Lung microvascular endothelial cell (primary cell): ENCODE results near the gene DIP2A. TPM values are rescaled to one million over a fixed set of nuclear protein-coding genes. Genes with fewer than 3 reads are reported as not detected.
"Not testable (repeated sequence)": the region's sequence is repeated elsewhere in the genome, so short reads cannot be mapped to it uniquely, and the experiment has no call there.

Experiments used
- DNase-seq, 2 donors: peaks; one replicate each; pipeline versions ENCODE4 v3.0.0 to v3.0.0-alpha.2; 2010; ENCODE audit warnings: low read depth in 2 of 2
- total RNA-seq: library from RNA; depleted of rRNA; stranded (reverse); fragments of >200 nt; gene quantifications from 2 replicates; pipeline ENCODE4 v1.2.1, GENCODE V29; 2014

The DIP2A gene
- total RNA-seq, 1 donor from 2014 or later, result 29.8 TPM

DNA sequence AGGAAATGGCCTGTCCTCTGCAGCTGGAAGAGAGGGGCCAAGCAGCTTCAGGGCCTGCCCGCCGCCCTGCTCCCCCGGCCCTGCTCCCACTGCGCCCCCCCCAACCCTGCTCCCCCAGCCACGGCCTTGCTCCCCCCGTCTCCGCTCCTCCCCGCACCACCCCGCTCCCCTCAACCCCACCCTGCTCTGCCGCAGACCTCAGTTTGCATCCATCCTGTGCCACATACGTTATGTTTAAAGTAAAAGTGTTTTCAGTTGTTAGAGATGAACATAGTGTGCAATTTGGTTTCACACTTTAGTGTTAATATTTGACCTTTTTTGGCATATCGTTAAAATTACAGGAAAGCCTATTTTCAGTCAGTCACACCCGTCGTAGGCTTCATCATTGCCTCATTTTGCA, 34.1 kb upstream of the DIP2A start:
- DNase-seq, result no peak

DNA sequence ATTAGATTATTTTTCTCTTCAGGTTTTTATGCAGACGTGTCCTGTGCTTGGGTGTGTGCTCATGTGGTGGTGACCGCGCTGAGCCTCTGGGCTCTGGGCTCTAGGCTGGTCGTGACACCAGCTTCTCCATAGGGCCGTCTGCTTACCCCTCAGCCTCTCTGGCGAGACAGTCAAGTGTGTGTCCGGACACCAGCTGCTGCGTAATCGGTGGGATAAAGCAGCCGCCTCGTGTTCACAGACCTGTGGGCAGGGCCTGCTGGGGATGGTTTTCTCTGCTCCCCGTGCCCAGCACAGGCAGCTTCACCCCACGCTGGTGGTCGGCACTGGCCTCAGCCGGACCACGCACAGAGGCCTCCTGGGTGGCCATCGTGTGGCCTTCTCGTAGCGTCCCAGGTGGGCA, 33.6 kb upstream of the DIP2A start:
- DNase-seq, result no peak

DNA sequence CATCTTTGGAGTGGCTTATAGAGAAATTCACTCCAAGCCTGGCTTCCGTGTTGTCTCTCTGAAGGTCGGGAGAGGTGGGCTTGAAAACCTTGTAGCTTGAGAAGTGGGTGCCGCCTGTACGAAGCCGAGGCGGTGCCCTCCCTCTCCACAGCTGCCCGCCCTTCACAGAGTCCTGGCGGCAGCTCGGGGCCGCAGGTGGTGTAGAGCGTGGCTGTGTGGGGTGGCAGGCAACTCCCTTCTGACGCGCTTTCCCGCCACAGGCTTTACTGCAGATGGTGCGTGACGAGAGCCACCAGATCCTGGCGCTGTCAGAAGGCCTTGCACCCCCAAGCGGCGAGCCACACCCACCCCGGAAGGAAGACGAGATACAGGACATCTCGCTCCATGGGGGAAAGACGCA, 33.1 kb upstream of the DIP2A start:
- no peak for DNase-seq

DNA sequence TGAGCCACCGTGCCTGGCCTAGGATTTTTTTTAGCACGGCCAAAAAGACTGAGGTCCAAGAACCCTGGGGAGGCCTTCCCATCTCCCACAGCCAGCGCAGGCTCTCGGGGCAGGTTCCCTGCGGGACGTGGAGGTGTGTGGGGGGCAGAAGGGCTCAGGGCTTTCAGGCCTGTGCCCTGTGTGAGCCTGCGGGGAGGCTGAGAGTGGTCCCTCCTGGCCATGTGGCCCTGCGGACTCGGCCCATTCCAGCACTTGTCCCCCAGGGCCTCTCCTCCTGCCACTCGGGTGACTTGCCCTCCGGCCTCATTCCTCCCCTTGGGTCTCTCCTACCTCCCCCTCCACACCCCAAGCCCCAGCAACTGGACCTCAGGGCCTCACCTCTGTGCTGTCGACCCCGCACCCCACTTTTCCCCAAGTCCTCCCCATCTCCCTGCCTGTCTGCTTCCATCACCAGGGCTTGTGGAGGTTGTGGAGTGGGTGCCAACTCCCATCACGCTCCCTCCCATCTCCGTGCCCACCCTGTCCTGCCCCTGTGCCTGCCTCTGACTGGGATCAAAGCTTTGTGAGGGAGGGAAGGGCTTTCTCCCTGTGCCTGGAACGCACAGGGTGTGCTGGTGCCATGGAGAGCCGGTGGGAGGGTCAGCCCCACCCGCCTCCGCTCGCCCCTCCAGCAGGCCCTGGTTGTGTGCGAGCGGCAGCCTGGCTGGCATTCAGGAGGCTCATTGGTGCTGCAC, 32.2 kb upstream of the DIP2A start:
- no peak for DNase-seq

DNA sequence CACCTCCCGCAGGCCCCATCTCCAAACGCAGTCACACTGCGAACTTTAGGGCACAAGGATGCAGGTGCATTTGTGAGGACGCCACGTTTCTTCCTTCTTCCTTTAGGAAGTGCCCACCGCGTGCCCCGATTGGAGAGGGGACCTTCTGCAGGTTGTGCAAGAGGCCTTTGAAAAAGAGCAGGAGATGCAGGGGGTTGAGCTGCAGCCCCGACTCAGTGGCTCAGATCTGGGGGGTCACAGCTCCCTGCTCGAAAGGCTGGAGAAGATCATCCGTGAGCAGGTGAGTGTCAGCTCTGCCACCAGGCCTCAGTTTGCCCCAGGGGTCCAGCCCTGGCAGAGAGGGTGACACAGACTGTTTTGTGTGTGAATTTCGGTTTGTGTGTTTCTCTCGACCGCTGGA, 31.2 kb upstream of the DIP2A start:
- DNase-seq, result no peak

DNA sequence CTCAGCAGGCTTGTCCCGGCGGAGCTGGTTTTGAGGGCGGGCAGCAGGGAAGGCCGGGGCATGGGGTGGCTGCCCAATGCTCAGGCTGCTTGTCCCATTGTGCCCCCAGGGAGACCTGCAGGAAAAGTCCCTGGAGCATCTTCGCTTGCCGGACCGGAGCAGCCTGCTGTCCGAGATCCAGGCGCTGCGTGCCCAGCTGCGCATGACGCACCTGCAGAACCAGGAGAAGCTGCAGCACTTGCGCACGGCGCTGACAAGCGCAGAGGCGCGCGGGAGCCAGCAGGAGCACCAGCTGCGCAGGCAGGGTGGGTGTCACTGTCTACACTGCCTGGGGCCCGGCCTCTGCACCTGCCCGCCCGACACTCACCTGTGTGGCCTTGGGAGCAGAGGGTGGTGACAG, 30.4 kb upstream of the DIP2A start:
- DNase-seq, result no peak

DNA sequence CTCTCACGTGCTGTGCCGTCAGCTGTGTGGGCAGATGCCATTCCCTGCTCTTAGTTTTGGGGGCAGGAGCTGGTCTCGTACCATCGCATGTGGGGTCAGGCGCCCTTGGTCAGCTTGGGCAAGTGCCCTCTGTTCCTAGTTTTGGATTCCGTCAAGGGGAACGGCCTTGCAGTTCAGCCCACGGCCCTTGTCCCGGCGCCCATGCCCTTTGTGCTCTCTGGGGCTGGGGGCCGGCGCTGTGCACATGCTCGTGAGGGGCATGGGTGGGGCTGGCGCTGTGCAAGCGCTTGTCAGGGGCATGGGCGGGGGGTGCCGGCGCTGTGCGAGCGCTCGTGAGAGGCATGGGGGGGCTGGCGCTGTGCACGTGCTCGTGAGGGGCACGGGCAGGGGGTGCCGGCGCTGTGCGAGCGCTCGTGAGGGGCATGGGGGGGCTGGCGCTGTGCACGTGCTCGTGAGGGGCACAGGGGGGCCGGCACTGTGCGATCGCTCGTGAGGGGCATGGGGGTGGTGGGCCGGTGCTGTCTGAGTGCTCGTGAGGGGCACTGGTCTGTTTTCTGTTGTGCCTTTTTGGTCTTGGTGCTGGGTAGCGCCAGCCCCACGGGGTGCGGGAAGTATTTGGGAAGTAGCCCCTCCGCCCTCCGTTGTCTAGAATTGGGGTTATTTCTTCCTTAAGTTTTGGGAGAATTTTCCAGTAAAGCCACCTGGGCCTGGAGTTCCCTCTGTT, 29.5 kb upstream of the DIP2A start:
- DNase-seq, result no peak

DNA sequence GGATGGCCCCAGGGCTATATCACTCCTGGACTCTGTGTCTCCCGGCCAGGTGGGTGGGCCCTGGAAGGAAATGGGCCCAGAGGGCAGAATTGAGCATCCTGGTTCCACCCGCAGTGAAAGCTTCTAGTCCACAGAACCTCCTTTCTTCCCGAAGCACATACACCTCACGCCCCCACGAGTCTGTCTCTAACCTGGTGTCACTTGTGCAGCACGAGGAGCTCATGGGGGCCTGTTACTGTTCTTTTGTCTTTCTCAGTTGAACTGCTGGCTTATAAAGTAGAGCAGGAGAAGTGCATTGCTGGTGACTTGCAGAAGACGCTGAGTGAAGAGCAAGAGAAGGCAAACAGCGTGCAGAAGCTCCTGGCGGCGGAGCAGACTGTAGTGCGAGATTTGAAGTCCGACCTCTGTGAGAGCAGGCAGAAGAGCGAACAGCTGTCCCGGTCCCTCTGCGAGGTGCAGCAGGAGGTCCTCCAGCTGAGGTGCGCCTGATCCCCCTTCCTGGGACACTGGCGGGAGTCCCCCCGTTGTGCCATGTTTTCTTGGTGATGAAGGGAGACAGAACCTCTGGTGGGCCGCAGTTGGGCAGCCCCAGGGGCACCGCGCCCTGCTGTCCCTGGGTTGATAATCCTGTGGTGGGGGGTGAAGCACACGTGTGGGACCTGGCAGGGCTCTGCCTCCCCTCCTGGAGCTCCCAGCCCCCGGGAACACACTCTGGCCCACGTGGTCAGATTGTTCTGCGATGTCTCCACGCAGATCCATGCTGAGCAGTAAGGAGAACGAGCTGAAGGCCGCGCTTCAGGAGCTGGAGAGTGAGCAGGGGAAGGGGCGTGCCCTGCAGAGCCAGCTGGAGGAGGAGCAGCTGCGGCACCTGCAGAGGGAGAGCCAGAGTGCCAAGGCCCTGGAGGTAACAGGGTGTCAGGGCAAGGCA, 28.7 kb upstream of the DIP2A start:
- DNase-seq, result no peak

DNA sequence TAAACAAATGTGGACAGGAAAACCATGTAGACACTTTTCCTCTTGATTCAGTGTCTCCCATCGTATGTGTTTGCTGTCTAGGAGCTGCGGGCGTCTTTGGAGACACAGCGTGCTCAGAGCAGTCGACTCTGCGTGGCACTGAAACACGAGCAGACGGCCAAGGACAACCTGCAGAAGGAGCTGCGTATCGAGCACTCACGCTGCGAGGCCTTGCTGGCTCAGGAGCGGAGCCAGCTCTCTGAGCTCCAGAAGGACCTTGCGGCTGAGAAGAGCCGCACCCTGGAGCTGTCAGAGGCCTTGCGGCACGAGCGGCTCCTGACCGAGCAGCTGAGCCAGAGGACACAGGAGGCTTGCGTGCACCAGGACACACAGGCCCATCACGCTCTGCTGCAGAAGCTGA, 27.2 kb upstream of the DIP2A start:
- no peak for DNase-seq

DNA sequence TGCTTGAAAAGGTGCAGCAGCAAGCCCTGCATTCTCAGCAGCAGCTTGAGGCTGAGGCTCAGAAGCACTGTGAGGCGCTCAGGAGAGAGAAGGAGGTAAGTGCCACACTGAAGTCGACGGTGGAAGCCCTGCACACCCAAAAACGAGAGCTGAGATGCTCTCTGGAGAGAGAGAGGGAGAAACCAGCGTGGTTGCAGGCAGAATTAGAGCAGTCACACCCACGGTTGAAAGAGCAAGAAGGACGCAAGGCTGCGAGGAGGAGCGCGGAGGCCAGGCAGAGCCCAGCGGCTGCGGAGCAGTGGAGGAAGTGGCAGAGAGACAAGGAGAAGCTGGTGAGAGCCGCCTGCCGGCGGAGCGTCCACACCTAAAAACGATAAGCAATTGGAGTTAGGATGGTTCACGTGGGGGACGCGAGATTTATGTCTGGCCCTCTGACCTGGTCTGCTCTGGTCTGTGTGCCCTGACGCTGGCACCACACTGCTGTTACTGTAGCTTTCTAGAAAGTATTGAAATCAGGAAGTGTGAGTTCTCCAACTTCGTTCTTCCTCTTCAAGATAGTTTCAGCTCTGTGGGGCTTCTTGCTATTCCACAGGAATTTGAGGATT, 26.7 kb upstream of the DIP2A start:
- DNase-seq, result no peak

DNA sequence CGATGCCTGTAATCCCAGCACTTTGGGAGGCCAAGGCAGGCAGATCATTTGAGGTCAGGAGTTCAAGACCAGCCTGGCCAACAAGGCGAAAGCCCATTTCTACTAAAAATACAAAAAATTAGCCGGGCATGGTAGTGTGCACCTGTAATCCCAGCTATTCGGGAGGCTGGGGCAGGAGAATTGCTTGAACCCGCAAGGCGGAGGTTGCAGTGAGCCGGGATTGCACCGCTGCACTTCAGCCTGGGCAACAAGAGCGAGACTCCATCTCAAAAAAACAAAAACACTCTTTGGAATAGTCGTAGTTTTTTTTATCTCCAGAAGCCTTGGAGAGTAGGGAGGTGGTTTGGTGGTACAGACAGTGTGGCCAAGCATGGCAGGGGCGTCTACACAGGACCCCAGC, 25.6 kb upstream of the DIP2A start:
- not testable (repeated sequence) for DNase-seq

DNA sequence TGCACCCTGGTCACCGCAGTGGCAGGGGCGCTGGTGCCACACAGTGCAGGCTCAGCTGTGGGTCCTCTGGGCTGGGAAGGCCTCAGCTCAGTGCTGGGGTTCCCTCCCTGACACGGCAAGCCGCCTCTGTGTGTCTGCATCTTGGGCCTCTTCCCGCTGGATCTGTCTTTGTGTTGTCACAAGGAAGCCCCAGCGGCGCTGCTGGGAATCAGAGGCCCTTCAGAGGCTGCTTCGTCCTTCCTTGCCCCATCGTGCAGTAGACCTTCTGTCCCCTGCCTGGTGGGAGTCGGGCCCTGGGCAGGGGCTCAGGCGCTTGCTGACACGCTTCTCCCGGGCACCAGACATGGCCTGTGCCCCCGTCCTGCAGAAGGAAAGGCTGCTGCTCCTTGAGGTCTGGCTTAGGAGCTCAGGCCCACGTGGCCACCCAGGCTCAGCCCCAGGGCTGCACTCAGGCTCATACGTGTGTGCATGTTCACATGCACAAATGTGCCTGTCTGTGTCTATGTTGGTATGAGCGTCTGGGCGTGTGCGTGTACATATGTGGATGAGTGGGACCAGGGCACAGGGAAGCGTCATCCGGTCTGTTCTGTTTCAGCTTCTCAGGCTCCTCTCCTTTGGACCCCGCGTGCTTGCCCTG, 24.3 kb upstream of the DIP2A start:
- DNase-seq, result no peak

DNA sequence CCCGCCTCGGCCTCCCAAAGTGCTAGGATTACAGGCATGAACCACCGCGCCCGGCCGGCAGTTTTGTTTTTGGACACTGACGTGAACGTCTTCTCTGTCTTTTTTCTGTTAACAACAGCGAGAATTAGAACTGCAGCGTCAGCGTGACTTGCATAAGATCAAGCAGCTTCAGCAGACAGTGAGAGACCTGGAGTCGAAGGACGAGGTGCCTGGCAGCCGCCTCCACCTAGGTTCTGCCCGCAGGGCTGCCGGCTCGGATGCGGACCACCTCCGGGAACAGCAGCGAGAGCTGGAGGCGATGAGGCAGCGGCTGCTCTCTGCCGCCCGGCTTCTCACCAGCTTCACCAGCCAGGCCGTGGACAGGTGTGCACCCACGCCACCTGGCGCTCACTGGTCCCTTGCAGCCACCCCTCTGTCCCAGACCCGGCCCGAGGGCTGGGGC, 22.9 kb upstream of the DIP2A start:
- no peak for DNase-seq

DNA sequence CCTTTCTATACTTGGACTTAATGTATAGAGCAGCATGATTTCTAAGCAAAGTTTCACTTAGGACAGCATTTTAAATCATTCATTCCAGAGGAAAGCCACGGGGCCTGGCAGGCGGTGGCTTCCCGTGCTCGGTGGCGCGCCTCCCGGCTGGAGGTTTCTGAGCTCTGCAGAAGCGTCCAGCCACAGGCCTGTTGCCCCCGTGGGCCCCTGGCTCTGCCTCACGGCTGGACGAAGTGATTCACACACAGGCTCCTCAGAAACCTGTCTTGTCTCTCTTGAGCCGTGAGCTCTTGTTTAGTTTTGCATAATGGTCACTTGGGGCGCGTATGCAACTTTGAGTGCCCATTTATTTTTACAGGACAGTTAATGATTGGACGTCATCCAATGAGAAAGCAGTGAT, 22.1 kb upstream of the DIP2A start:
- DNase-seq, result no peak

DNA sequence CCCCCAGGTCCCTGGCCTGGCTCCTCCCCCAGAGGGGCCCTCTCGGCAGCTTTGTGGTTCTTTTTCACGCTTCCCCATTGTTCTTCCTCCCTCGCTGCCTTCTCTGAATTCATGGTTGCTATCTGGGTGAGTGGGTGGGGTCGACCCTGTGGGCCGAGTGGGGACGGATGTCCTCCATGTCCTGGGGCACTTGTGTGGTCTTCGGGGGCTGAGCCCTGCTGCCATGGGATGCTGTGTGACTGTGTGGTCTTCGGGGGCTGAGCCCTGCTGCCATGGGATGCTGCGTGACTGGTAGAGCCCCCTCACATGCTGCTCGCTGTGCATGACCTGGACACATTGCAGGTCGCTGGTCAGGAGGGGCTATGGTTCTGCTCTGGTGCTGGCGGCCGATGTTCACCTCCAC, 21.6 kb upstream of the DIP2A start:
- no peak for DNase-seq

DNA sequence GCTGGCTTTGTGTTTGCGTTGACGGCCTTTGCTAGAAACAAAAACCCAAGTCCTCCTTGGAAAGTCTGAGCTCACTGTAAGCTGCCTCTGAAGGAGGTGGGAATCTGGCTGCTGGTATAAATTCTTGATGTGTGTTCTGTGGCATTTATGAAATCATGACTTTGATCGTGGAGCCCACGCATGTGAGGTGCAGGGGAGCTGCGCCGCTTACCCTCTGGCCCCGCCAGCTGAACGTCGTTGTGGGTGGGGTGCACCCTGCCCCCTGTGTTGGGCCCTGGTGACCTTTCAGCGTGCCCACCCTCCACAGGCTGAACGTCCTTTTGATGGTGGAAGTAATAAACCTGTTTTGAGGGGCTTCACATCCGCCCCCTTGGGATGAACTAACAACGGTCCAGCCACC, 21.2 kb upstream of the DIP2A start:
- DNase-seq, result no peak

DNA sequence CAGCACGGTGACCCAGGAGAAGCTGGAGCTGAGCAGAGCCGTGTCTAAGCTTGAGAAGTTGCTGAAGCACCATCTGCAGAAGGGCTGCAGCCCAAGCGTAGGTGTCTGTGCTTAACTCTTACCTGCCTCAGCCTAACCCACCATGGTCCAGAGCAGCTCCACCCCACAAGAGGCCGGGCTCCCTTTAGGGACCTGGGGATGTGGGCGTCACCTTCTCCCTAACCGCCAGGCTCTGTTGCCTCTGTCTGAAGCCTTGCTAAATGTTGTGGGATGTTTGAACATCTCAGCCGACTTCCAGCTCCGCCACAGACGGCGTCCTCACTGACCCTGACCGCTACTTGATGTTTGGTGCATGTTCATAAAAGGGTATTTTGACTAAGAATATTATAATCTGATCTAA, 20.4 kb upstream of the DIP2A start:
- DNase-seq, result no peak

DNA sequence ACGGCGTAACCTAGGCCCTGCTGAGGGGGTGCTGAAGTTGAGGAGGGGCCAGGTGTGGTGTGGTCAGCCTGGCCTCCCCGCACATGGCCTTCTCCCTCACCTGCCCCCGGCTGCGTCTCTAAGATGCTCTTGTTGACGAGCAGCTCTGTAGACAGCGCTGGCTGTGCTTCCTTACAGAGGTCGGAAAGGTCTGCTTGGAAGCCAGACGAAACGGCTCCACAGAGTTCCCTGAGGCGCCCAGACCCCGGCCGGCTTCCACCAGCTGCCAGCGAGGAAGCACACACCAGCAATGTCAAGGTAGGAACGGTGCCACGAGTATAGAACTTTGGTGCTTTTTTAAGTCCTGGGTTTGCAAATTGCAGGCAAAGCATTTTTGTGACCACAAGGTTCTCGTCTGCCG, 18.8 kb upstream of the DIP2A start:
- DNase-seq, result no peak

DNA sequence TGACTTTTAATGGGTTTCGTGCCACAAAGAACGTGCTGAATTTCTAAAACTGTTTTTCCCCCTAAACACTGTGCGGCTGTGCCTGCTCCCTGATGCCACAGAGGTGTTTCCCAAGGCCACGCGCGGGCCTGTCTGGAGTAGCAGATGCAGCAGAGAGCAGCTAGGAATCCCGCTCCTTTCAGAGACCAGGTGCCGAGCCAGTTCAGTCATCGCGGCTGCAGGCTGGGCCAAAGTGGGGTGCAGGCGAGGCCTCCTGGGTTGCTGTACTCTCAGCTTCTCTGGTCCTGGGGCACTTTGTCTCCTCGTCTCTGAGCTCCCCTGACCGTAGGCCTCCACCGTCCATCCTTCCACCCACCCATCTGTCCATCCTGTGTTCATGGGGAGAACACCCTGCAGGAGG, 17.4 kb upstream of the DIP2A start:
- no peak for DNase-seq

DNA sequence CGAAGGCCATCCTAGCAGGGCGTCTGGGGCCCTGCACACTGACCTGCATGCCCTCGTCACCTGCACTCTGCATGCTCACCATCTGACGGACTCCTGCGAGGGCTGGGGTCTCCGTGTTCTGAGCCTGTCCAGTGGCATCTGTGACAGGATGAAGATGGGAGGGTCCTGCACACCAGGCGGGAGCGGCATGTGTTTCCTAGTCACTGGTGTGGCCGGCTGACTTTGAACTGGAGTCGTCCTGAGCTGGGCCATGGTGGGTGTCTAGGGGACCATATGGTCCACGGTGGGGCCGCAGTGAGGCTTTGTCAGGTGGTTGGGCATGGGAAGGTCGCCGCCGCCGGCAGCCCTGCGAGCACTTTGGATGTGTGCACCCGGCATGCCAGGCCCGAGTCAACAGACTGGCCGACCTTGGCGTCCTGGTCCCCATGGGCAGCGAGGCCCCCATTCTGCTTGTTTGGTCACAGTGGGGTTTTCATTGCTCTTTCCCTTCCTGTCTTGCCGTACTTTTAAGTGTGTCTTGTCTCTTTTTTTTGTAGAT, 16.7 kb upstream of the DIP2A start:
- DNase-seq, result no peak

DNA sequence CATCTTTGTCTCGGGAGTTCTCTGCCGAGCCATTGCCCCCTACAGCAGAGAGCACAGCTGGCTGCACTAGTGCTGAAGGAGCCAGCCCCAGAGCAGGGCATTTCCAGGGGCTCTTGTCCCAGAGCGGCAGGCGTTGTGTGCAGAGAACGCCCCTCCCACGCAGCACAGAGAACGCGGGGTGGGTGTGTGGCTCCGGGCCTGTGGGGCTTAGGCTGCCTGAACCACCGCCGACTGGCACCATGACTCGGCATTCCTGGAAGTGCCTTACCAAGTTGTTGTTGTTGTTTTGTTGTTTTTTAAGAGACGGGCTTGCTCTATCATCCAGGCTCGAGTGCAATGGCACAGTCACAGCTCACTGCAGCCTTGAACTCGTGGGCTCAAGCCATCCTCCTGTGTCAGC, 15.8 kb upstream of the DIP2A start:
- DNase-seq, result no peak
